ENCODE results near the gene SLC13A1.

SLC13A1 gene

DNA sequence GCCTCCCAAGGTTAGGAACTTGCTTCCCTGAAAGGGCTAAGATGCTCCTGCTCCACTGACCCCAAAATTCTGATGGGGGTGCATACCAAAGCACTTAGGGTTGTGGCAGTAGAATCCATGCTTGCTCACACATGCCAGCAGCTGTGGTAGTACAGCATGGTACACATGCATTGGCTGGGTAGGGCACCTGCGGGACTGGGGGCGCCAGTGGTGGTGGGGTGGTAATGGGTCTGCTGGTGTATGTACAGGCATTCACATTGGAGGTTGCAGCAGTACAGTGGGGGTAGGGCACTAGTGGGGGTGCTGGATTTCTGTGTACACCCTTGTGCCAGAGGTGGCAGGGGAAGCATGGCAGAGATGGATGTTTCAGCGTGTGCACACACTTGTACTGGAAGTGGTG is 132.0 kb downstream of the SLC13A1 start:
- TF ChIP-seq, protein P1, sequence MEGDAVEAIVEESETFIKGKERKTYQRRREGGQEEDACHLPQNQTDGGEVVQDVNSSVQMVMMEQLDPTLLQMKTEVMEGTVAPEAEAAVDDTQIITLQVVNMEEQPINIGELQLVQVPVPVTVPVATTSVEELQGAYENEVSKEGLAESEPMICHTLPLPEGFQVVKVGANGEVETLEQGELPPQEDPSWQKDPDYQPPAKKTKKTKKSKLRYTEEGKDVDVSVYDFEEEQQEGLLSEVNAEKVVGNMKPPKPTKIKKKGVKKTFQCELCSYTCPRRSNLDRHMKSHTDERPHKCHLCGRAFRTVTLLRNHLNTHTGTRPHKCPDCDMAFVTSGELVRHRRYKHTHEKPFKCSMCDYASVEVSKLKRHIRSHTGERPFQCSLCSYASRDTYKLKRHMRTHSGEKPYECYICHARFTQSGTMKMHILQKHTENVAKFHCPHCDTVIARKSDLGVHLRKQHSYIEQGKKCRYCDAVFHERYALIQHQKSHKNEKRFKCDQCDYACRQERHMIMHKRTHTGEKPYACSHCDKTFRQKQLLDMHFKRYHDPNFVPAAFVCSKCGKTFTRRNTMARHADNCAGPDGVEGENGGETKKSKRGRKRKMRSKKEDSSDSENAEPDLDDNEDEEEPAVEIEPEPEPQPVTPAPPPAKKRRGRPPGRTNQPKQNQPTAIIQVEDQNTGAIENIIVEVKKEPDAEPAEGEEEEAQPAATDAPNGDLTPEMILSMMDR (IDR thresholded peaks at IDR 0.05; ENCODE audit: low read depth, low read length), result no peak
- Histone ChIP-seq H3K27me3 (no peaks in the 10 kb centered on the region), H3K4me1 (no peaks in the 10 kb centered on the region), H3K4me3 (ENCODE audit: low read depth, low read length) (no peak overlapping the region), H3K9me3 (no peaks in the 10 kb centered on the region), H3K36me3 (no peaks in the 10 kb centered on the region)
- no peak for DNase-seq
